Measurements from ENCODE around the gene AGL. TPM values are rescaled to one million over a fixed set of nuclear protein-coding genes. Genes with fewer than 3 reads are reported as not detected.

AGL gene
- total and polyA plus RNA-seq, 2 of the 8 experiments (the other 6 are each of a cell fraction or from before 2014, with no cell fraction given), result 2.7 to 19.2 TPM

- TF ChIP-seq SRF (IDR thresholded peaks at IDR 0.05; ENCODE audit: low read depth, low read length), result no peak
- TF ChIP-seq KDM4A (IDR thresholded peaks at IDR 0.05; ENCODE audit: low read depth, low read length, severe bottlenecking), result no peak
- no peak for TF ChIP-seq KDM1A (IDR thresholded peaks at IDR 0.05; ENCODE audit: borderline replicate concordance, low read length)
Observed at GRCh38 chr1:99952522-99952921, 102.4 kb downstream of the AGL start (continued).
